Suprapubic skin (tissue), 4 donors: ENCODE measurements around the gene SWAP70.

Experiments used
- CTCF ChIP-seq, 2 donors: fragments of 200-600 bp in 1 of 2; fragments of 450-650 bp in 1 of 2; sonication (generic) in 1 of 2; IDR thresholded peaks; one replicate each; pipeline ENCODE4 v1.5.1; 2016 to 2019; ENCODE audit warnings: antibody characterized with exemption in 2 of 2, mild to moderate bottlenecking in 1 of 2, moderate library complexity in 1 of 2
- EP300 ChIP-seq: sonication (generic); formaldehyde crosslinking; IDR thresholded peaks from one replicate; pipeline ENCODE4 v1.6.1; 2017; ENCODE audit warnings: antibody characterized with exemption
- POLR2A ChIP-seq, 2 donors: fragments of 450-650 bp; IDR thresholded peaks; one replicate each; pipeline ENCODE4 v1.6.1; 2017; ENCODE audit warnings: antibody characterized with exemption in 2 of 2, mild to moderate bottlenecking in 2 of 2, moderate library complexity in 2 of 2
- POLR2AphosphoS5 ChIP-seq, 3 donors: sonication (generic); formaldehyde crosslinking; IDR thresholded peaks; one replicate each; pipeline ENCODE4 v1.6.1; 2017; ENCODE audit warnings: antibody characterized with exemption in 3 of 3

GRCh38 chr11:9701799-9702198, 37.9 kb downstream of the SWAP70 start:
- no peak for TF ChIP-seq POLR2A (IDR thresholded peaks at IDR 0.05)
- no peak for TF ChIP-seq CTCF (IDR thresholded peaks at IDR 0.05)
- TF ChIP-seq EP300 = no peak
- no peak for TF ChIP-seq POLR2AphosphoS5 (IDR thresholded peaks at IDR 0.05)
